ENCODE measurements around the gene NTN4.
"Not testable (repeated sequence)": the region's sequence is repeated elsewhere in the genome, so short reads cannot be mapped to it uniquely, and the experiment has no call there.

Gene NTN4

GRCh38 chr12:95678684-95679083, 111.9 kb downstream of the NTN4 start:
- H3K9me3 ChIP-seq = no peaks in the 10 kb centered on the region
- no peaks in the 10 kb centered on the region for H3K4me1 ChIP-seq (ENCODE audit: control insufficient read depth in 1 of 2, insufficient read depth in 1 of 2, low read depth in 1 of 2, low read length in 1 of 2)
- H3K4me3 ChIP-seq (ENCODE audit: low read depth in 1 of 2, low read length in 1 of 2) = no peak overlapping the region
- TF ChIP-seq CTCF (IDR thresholded peaks at IDR 0.05) = no peak
- no peak overlapping the region for H3K27ac ChIP-seq
- H3K27me3 ChIP-seq = no peaks in the 10 kb centered on the region
- no peaks in the 10 kb centered on the region for H3K36me3 ChIP-seq

- H3K36me3 ChIP-seq; H3K27me3 ChIP-seq; H3K4me3 ChIP-seq (ENCODE audit: low read depth in 1 of 2, low read length in 1 of 2); H3K9me3 ChIP-seq; H3K4me1 ChIP-seq (ENCODE audit: control insufficient read depth in 1 of 2, insufficient read depth in 1 of 2, low read depth in 1 of 2, low read length in 1 of 2); H3K27ac ChIP-seq: not testable (repeated sequence)
Measured at GRCh38 chr12:95677782-95678181, 112.8 kb downstream of the NTN4 start.

GRCh38 chr12:95674631-95675030, 115.9 kb downstream of the NTN4 start:
- no peak overlapping the region for H3K27ac ChIP-seq
- H3K9me3 ChIP-seq = no peaks in the 10 kb centered on the region
- no peaks in the 10 kb centered on the region for H3K27me3 ChIP-seq
- H3K36me3 ChIP-seq = no peaks in the 10 kb centered on the region
- TF ChIP-seq CTCF (IDR thresholded peaks at IDR 0.05) = no peak
- H3K4me1 ChIP-seq (ENCODE audit: control insufficient read depth in 1 of 2, insufficient read depth in 1 of 2, low read depth in 1 of 2, low read length in 1 of 2) = no peaks in the 10 kb centered on the region
- H3K4me3 ChIP-seq (ENCODE audit: low read depth in 1 of 2, low read length in 1 of 2) = no peak overlapping the region

GRCh38 chr12:95674163-95674562, 116.4 kb downstream of the NTN4 start:
- Histone ChIP-seq H3K27me3 (no peaks in the 10 kb centered on the region), H3K4me3 (ENCODE audit: low read depth in 1 of 2, low read length in 1 of 2) (no peak overlapping the region), H3K4me1 (ENCODE audit: control insufficient read depth in 1 of 2, insufficient read depth in 1 of 2, low read depth in 1 of 2, low read length in 1 of 2) (no peaks in the 10 kb centered on the region), H3K9me3 (no peaks in the 10 kb centered on the region), H3K27ac (no peak overlapping the region), H3K36me3 (no peaks in the 10 kb centered on the region)
- TF ChIP-seq CTCF (IDR thresholded peaks at IDR 0.05) = no peak

- no peak for TF ChIP-seq CTCF (IDR thresholded peaks at IDR 0.05)
- Histone ChIP-seq H3K27ac (no peak overlapping the region), H3K4me1 (ENCODE audit: control insufficient read depth in 1 of 2, insufficient read depth in 1 of 2, low read depth in 1 of 2, low read length in 1 of 2) (no peaks in the 10 kb centered on the region), H3K4me3 (ENCODE audit: low read depth in 1 of 2, low read length in 1 of 2) (no peak overlapping the region), H3K27me3 (no peaks in the 10 kb centered on the region), H3K9me3 (no peaks in the 10 kb centered on the region), H3K36me3 (no peaks in the 10 kb centered on the region)
Measured at GRCh38 chr12:95673576-95673975, 117.0 kb downstream of the NTN4 start.

GRCh38 chr12:95672166-95672565, 118.4 kb downstream of the NTN4 start:
- Histone ChIP-seq H3K27me3 (no peaks in the 10 kb centered on the region), H3K36me3 (no peaks in the 10 kb centered on the region), H3K27ac (no peak overlapping the region), H3K4me1 (ENCODE audit: control insufficient read depth in 1 of 2, insufficient read depth in 1 of 2, low read depth in 1 of 2, low read length in 1 of 2) (no peaks in the 10 kb centered on the region), H3K4me3 (ENCODE audit: low read depth in 1 of 2, low read length in 1 of 2) (no peak overlapping the region), H3K9me3 (no peaks in the 10 kb centered on the region)
- TF ChIP-seq CTCF (IDR thresholded peaks at IDR 0.05) = no peak

All from neutrophil (primary cell).